ENCODE results near the gene UNC5A.

UNC5A gene

GRCh38 chr5:176927562-176927961 is 117.2 kb downstream of the UNC5A start:
- no peak for ATAC-seq
- no peak for TF ChIP-seq ESRRG (CRISPR knock-in tag; IDR thresholded peaks at IDR 0.05)
- TF ChIP-seq POU6F1 (CRISPR knock-in tag; IDR thresholded peaks at IDR 0.05; ENCODE audit: borderline replicate concordance, low read depth): no peak
- TF ChIP-seq ARNTL (CRISPR knock-in tag; IDR thresholded peaks at IDR 0.05; ENCODE audit: borderline replicate concordance, low read depth): no peak
- no peak for TF ChIP-seq ZFP30 (CRISPR knock-in tag; IDR thresholded peaks at IDR 0.05)
- TF ChIP-seq TCF4 (CRISPR knock-in tag; IDR thresholded peaks at IDR 0.05; ENCODE audit: borderline replicate concordance): no peak
- no peak for TF ChIP-seq GLIS3 (CRISPR knock-in tag; IDR thresholded peaks at IDR 0.05)
- TF ChIP-seq, protein P1, sequence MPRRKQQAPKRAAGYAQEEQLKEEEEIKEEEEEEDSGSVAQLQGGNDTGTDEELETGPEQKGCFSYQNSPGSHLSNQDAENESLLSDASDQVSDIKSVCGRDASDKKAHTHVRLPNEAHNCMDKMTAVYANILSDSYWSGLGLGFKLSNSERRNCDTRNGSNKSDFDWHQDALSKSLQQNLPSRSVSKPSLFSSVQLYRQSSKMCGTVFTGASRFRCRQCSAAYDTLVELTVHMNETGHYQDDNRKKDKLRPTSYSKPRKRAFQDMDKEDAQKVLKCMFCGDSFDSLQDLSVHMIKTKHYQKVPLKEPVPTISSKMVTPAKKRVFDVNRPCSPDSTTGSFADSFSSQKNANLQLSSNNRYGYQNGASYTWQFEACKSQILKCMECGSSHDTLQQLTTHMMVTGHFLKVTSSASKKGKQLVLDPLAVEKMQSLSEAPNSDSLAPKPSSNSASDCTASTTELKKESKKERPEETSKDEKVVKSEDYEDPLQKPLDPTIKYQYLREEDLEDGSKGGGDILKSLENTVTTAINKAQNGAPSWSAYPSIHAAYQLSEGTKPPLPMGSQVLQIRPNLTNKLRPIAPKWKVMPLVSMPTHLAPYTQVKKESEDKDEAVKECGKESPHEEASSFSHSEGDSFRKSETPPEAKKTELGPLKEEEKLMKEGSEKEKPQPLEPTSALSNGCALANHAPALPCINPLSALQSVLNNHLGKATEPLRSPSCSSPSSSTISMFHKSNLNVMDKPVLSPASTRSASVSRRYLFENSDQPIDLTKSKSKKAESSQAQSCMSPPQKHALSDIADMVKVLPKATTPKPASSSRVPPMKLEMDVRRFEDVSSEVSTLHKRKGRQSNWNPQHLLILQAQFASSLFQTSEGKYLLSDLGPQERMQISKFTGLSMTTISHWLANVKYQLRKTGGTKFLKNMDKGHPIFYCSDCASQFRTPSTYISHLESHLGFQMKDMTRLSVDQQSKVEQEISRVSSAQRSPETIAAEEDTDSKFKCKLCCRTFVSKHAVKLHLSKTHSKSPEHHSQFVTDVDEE (CRISPR knock-in tag; IDR thresholded peaks at IDR 0.05): no peak
- no peak for TF ChIP-seq PPARA (CRISPR knock-in tag; IDR thresholded peaks at IDR 0.05; ENCODE audit: borderline replicate concordance)
- TF ChIP-seq, protein P2, sequence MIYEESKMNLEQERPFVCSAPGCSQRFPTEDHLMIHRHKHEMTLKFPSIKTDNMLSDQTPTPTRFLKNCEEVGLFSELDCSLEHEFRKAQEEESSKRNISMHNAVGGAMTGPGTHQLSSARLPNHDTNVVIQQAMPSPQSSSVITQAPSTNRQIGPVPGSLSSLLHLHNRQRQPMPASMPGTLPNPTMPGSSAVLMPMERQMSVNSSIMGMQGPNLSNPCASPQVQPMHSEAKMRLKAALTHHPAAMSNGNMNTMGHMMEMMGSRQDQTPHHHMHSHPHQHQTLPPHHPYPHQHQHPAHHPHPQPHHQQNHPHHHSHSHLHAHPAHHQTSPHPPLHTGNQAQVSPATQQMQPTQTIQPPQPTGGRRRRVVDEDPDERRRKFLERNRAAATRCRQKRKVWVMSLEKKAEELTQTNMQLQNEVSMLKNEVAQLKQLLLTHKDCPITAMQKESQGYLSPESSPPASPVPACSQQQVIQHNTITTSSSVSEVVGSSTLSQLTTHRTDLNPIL (CRISPR knock-in tag; IDR thresholded peaks at IDR 0.05; ENCODE audit: low read depth): no peak
- TF ChIP-seq OSR1 (CRISPR knock-in tag; IDR thresholded peaks at IDR 0.05): no peak
- TF ChIP-seq SNAI2 (CRISPR knock-in tag; IDR thresholded peaks at IDR 0.05): no peak
- no peak for TF ChIP-seq ZNF565 (CRISPR knock-in tag; conservative IDR thresholded peaks at IDR 0.05; ENCODE audit: low read depth)
- no peak for TF ChIP-seq ISL1 (CRISPR knock-in tag; IDR thresholded peaks at IDR 0.05)
- TF ChIP-seq ZFP3 (CRISPR knock-in tag; IDR thresholded peaks at IDR 0.05): no peak
- TF ChIP-seq TOX (CRISPR knock-in tag; IDR thresholded peaks at IDR 0.05; ENCODE audit: borderline replicate concordance): no peak
- no peak for TF ChIP-seq BACH2 (CRISPR knock-in tag; IDR thresholded peaks at IDR 0.05; ENCODE audit: borderline replicate concordance)
- TF ChIP-seq ZNF70 (CRISPR knock-in tag; IDR thresholded peaks at IDR 0.05): no peak
- TF ChIP-seq PATZ1 (CRISPR knock-in tag; IDR thresholded peaks at IDR 0.05; ENCODE audit: borderline replicate concordance): no peak
- TF ChIP-seq ZC3H10 (CRISPR knock-in tag; IDR thresholded peaks at IDR 0.05): no peak
- no peak for TF ChIP-seq CSRNP3 (CRISPR knock-in tag; IDR thresholded peaks at IDR 0.05)

- no peak for ATAC-seq
- no peak for TF ChIP-seq ZNF70 (CRISPR knock-in tag; IDR thresholded peaks at IDR 0.05)
- TF ChIP-seq, protein P2 (CRISPR knock-in tag; IDR thresholded peaks at IDR 0.05; ENCODE audit: low read depth): no peak
Measured at GRCh38 chr5:176929654-176930053, 119.3 kb downstream of the UNC5A start.

Measured in SK-N-SH treated with all-trans-retinoic acid at 6 μM for 48 hours (cell line).